WI38 (cell line): ENCODE data around the gene LCLAT1.
A peak's percentile ranks its signal among the peaks of the same experiment; 100 is the strongest.

Experiments
- H3K4me3 ChIP-seq: 2 replicates; pipeline ENCODE4 v1.5.1; 2011; ENCODE audit warnings: low read depth, mild to moderate bottlenecking, control low read depth, low read length
- CTCF ChIP-seq: IDR thresholded peaks from 2 replicates; pipeline ENCODE4 v1.5.1; 2012; ENCODE audit warnings: low read depth, mild to moderate bottlenecking, control low read depth, low read length

The LCLAT1 gene

GRCh38 chr2:30545875-30546274, 98.8 kb downstream of the LCLAT1 start:
- H3K4me3 ChIP-seq = no peak overlapping the region
- TF ChIP-seq CTCF = no peak

- H3K4me3 ChIP-seq = no peak overlapping the region
- no peak for TF ChIP-seq CTCF
These were observed 101.3 kb downstream of the LCLAT1 start for GRCh38 chr2:30548386-30548785.

GRCh38 chr2:30549096-30549495, 102.0 kb downstream of the LCLAT1 start:
- no peak overlapping the region for H3K4me3 ChIP-seq
- no peak for TF ChIP-seq CTCF

- TF ChIP-seq CTCF = no peak
- H3K4me3 ChIP-seq = no peak overlapping the region
These were observed 112.7 kb downstream of the LCLAT1 start for GRCh38 chr2:30559544-30560275.

GRCh38 chr2:30561349-30561748, 114.3 kb downstream of the LCLAT1 start:
- H3K4me3 ChIP-seq = no peak overlapping the region

GRCh38 chr2:30565851-30566358, 118.9 kb downstream of the LCLAT1 start:
- no peak for TF ChIP-seq CTCF
- 0 out of 2 replicates have a peak overlapping the region, but pooled peaks have one; percentile 8 for H3K4me3 ChIP-seq

More at GRCh38 chr2:30561349-30561748, 114.3 kb downstream of the LCLAT1 start:
- no peak for TF ChIP-seq CTCF

GRCh38 chr2:30566631-30567030, 119.6 kb downstream of the LCLAT1 start:
- TF ChIP-seq CTCF = no peak
- no peak overlapping the region for H3K4me3 ChIP-seq
